Natural killer cell (primary cell): ENCODE data around the gene ATP8A1. TPM values are rescaled to one million over a fixed set of nuclear protein-coding genes. Genes with fewer than 3 reads are reported as not detected.

Experiments
- ATAC-seq, 3 donors: fragments of 150-1000 bp in 2 of 3; fragments of 200-7000 bp in 1 of 3; cut with Tn5 transposase; 1 replicate in 1 of 3; 2 replicates in 2 of 3; pipeline ENCODE4 v1.10.0; 2021; ENCODE audit warnings: mild to moderate bottlenecking in 2 of 3, moderate library complexity in 2 of 3
- DNase-seq, 2 donors: peaks; one replicate each; pipeline versions ENCODE4 v3.0.0 to v3.0.0-alpha.2; 2013 to 2021; ENCODE audit warnings: mixed read lengths in 1 of 2
- H3K27ac ChIP-seq: one replicate; pipeline ENCODE4 v1.5.1; 2013; ENCODE audit warnings: mild to moderate bottlenecking, low read length
- H3K27me3 ChIP-seq: one replicate; pipeline ENCODE4 v1.6.1; 2013; ENCODE audit warnings: low read length; ENCODE audit not compliant: control insufficient read depth, insufficient read depth
- H3K36me3 ChIP-seq: one replicate; pipeline ENCODE4 v1.6.1; 2013; ENCODE audit warnings: low read length; ENCODE audit not compliant: control insufficient read depth, insufficient read depth
- H3K4me1 ChIP-seq: one replicate; pipeline ENCODE4 v1.6.1; 2013; ENCODE audit warnings: low read length; ENCODE audit not compliant: control insufficient read depth, insufficient read depth
- H3K4me3 ChIP-seq: one replicate; pipeline ENCODE4 v1.5.1; 2013; ENCODE audit warnings: low read length
- H3K9me3 ChIP-seq: one replicate; pipeline ENCODE4 v1.6.1; 2013; ENCODE audit warnings: low read length; ENCODE audit not compliant: control insufficient read depth, insufficient read depth
- H3K27ac Mint-ChIP-seq, 2 donors: one replicate each; pipeline ENCODE4 v1.8.0; 2022; ENCODE audit warnings: mild to moderate bottlenecking in 2 of 2, mixed read lengths in 2 of 2, moderate library complexity in 1 of 2
- H3K27me3 Mint-ChIP-seq, 2 donors: one replicate each; pipeline ENCODE4 v1.8.0; 2022; ENCODE audit warnings: low read depth in 2 of 2, mixed read lengths in 2 of 2
- H3K36me3 Mint-ChIP-seq: one replicate; pipeline ENCODE4 v1.8.0; 2022; ENCODE audit warnings: mixed read lengths
- H3K4me1 Mint-ChIP-seq, 2 donors: one replicate each; pipeline ENCODE4 v1.8.0; 2022; ENCODE audit warnings: mixed read lengths in 2 of 2
- H3K4me3 Mint-ChIP-seq: one replicate; pipeline ENCODE4 v1.8.0; 2022; ENCODE audit warnings: mild to moderate bottlenecking, moderate library complexity, mixed read lengths
- H3K9me3 Mint-ChIP-seq, 2 donors: one replicate each; pipeline ENCODE4 v1.8.0; 2022; ENCODE audit warnings: mixed read lengths in 2 of 2
- CTCF ChIP-seq: fragments of 200-600 bp; IDR thresholded peaks from one replicate; pipeline ENCODE4 v1.8.0; 2022; ENCODE audit warnings: antibody characterized with exemption
- WGBS: methylation state at CpG from one replicate; pipeline ENCODE4 v1.1.7; 2013; ENCODE audit warnings: missing lambda C conversion rate; ENCODE audit not compliant: insufficient coverage; 5-methylcytosine and 5-hydroxymethylcytosine counted together
- intact Hi-C: fragments of 100-400 bp; cut with micrococcal nuclease; formaldehyde crosslinking; loops from one replicate; pipeline ENCODE4 v1.14.2; 2022
- total RNA-seq, 4 donors: library from RNA; stranded (reverse); fragments of 120-200 nt in 1 of 4; gene quantifications; one replicate each; pipeline versions ENCODE4 v1.2.3 to v1.2.4, GENCODE V29; 2013 to 2022

Gene ATP8A1
- total RNA-seq, 3 donors from 2014 or later (not counting 1 experiment from before 2014, with no cell fraction given) = 84.8 to 156 (median 147) TPM

GRCh38 chr4:42420140-42420539 is 236.8 kb downstream of the ATP8A1 start:
- H3K27ac ChIP-seq = no peak overlapping the region
- no peaks in the 10 kb centered on the region for H3K4me1 ChIP-seq
- Mint-ChIP-seq H3K27ac (no peak overlapping the region), H3K9me3 (no peaks in the 10 kb centered on the region), H3K4me3 (no peak overlapping the region), H3K27me3 (no peaks in the 10 kb centered on the region), H3K4me1 (peaks cover 0 to 6% of the 10 kb centered on the region in 2 donors), H3K36me3 (peaks cover 19% of the 10 kb centered on the region)
- intact Hi-C loops = no loop called here
- 99% methylated on average over 4 of the region's 5 CpGs for WGBS
- no peak for ATAC-seq
- no peaks in the 10 kb centered on the region for H3K9me3 ChIP-seq
- TF ChIP-seq CTCF = no peak
- peaks cover 51% of the 10 kb centered on the region for H3K36me3 ChIP-seq
- no peak for DNase-seq
- no peaks in the 10 kb centered on the region for H3K27me3 ChIP-seq
- no peak overlapping the region for H3K4me3 ChIP-seq

GRCh38 chr4:42417550-42417949 is 239.4 kb downstream of the ATP8A1 start:
- no peak for TF ChIP-seq CTCF
- no peaks in the 10 kb centered on the region for H3K27me3 ChIP-seq
- DNase-seq (no peak), ATAC-seq (no peak)
- Mint-ChIP-seq H3K4me3 (no peak overlapping the region), H3K9me3 (no peaks in the 10 kb centered on the region), H3K27ac (no peak overlapping the region), H3K36me3 (peaks cover 28% of the 10 kb centered on the region), H3K27me3 (no peaks in the 10 kb centered on the region), H3K4me1 (peaks cover 0 to 6% of the 10 kb centered on the region in 2 donors)
- no peaks in the 10 kb centered on the region for H3K9me3 ChIP-seq
- intact Hi-C loops = no loop called here
- peaks cover 59% of the 10 kb centered on the region for H3K36me3 ChIP-seq
- WGBS = 100% methylated on average over 2 of the region's 3 CpGs
- H3K27ac ChIP-seq = no peak overlapping the region
- no peak overlapping the region for H3K4me3 ChIP-seq
- H3K4me1 ChIP-seq = no peaks in the 10 kb centered on the region

GRCh38 chr4:42416017-42416416 is 240.9 kb downstream of the ATP8A1 start:
- TF ChIP-seq CTCF = no peak
- Histone ChIP-seq H3K27ac (no peak overlapping the region), H3K4me1 (no peaks in the 10 kb centered on the region), H3K9me3 (no peaks in the 10 kb centered on the region), H3K36me3 (peaks cover 54% of the 10 kb centered on the region), H3K27me3 (no peaks in the 10 kb centered on the region), H3K4me3 (no peak overlapping the region)
- Mint-ChIP-seq H3K27me3 (no peaks in the 10 kb centered on the region), H3K36me3 (peaks cover 18% of the 10 kb centered on the region), H3K9me3 (no peaks in the 10 kb centered on the region), H3K27ac (peak overlapping the region in 1 of 2 donors; percentile 43), H3K4me3 (no peak overlapping the region), H3K4me1 (peaks cover 0 to 8% of the 10 kb centered on the region in 2 donors)
- intact Hi-C loops = no loop called here
- no peak for DNase-seq
- no peak for ATAC-seq
- WGBS = 68% methylated on average over 2 of the region's 3 CpGs

GRCh38 chr4:42415281-42415680 is 241.6 kb downstream of the ATP8A1 start:
- no peak for TF ChIP-seq CTCF
- peaks cover 21% of the 10 kb centered on the region for H3K36me3 Mint-ChIP-seq
- no peak overlapping the region for H3K27ac Mint-ChIP-seq
- no CpG with 5 or more reads among the region's 1 CpG for WGBS
- H3K4me3 Mint-ChIP-seq = no peak overlapping the region
- H3K9me3 Mint-ChIP-seq = no peaks in the 10 kb centered on the region
- no peaks in the 10 kb centered on the region for H3K27me3 Mint-ChIP-seq
- Histone ChIP-seq H3K9me3 (no peaks in the 10 kb centered on the region), H3K36me3 (peaks cover 53% of the 10 kb centered on the region), H3K4me1 (no peaks in the 10 kb centered on the region), H3K27me3 (no peaks in the 10 kb centered on the region), H3K4me3 (no peak overlapping the region), H3K27ac (no peak overlapping the region)
- ATAC-seq = no peak
- DNase-seq = no peak
- intact Hi-C loops = no loop called here
- H3K4me1 Mint-ChIP-seq = peaks cover 0 to 11% of the 10 kb centered on the region in 2 donors
